22Rv1 (cell line): ENCODE data around the gene RMDN3.
A peak's percentile ranks its signal among the peaks of the same experiment; 100 is the strongest.

Experiments used
- H3K27ac ChIP-seq: fragments of 450-650 bp; 2 replicates; pipeline ENCODE4 v1.5.1; 2017
- ZFX ChIP-seq: fragments of 450-650 bp; IDR thresholded peaks from 2 replicates; pipeline ENCODE4 v1.6.1; 2017; ENCODE audit warnings: antibody characterized with exemption, borderline replicate concordance
- TF ChIP-seq, protein P1 (sequence below): fragments of 450-650 bp; IDR thresholded peaks from 2 replicates; pipeline ENCODE4 v1.5.1; 2017; ENCODE audit warnings: mild to moderate bottlenecking

RMDN3 gene

DNA sequence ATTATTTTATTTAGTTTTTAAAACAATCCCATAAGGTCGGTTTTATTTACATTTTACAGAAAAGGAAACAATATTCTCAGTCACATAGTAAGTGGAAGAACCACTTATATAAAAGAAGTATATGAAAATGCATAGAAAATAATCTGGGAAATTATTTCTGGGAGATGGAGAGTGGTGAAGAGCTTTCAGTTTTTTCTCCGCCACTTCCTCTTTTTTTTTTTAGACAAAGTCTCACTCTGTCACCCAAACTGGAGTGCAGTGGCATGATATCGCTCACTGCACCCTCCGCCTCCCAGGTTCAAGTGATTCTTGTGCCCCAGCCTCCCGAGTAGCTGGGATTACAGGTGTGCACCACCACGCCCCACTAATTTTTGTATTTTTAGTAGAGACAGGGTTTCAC is 38.9 kb downstream of the RMDN3 start:
- no peak overlapping the region for H3K27ac ChIP-seq
- TF ChIP-seq, protein P1, sequence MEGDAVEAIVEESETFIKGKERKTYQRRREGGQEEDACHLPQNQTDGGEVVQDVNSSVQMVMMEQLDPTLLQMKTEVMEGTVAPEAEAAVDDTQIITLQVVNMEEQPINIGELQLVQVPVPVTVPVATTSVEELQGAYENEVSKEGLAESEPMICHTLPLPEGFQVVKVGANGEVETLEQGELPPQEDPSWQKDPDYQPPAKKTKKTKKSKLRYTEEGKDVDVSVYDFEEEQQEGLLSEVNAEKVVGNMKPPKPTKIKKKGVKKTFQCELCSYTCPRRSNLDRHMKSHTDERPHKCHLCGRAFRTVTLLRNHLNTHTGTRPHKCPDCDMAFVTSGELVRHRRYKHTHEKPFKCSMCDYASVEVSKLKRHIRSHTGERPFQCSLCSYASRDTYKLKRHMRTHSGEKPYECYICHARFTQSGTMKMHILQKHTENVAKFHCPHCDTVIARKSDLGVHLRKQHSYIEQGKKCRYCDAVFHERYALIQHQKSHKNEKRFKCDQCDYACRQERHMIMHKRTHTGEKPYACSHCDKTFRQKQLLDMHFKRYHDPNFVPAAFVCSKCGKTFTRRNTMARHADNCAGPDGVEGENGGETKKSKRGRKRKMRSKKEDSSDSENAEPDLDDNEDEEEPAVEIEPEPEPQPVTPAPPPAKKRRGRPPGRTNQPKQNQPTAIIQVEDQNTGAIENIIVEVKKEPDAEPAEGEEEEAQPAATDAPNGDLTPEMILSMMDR, result no peak
- TF ChIP-seq ZFX, result no peak

DNA sequence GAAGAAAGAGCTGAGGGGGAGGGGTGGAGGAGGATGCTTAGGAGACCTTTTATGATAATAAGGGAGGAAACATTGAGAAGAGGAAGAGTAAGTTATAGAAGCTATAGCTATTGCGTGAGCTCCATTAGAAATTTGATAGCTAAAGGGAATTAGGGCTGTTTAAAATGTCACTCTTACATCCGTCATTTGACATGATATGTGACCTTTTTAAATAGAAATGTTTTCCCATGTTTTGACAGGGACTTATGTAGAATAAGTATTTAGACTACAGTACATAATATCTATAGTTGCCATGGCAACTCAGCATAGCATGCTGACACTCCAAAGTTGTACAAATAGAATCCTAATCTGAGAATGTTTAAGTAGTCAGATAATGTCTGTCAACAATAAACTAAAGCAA is 40.9 kb downstream of the RMDN3 start:
- H3K27ac ChIP-seq, result no peak overlapping the region
- TF ChIP-seq ZFX, result no peak
- TF ChIP-seq, protein P1, result no peak

DNA sequence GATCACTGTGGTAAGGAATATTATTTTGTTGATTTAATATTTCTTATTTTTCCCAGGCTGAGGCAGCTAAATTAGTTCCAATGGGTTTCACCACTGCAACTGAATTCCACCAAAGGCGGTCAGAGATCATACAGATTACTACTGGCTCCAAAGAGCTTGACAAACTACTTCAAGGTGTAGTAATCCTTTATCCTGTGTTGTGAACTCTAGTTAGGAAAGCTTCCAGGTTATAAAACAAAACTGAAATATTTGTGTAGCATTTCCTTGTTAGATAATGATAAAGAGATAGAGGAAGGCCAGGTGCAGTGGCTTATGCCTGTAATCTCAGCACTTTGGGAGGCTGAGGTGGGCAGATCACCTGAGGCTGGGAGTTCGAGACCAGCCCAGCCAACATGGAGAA is 48.9 kb downstream of the RMDN3 start:
- TF ChIP-seq, protein P1, result no peak
- TF ChIP-seq ZFX, result no peak
- H3K27ac ChIP-seq, result no peak overlapping the region

DNA sequence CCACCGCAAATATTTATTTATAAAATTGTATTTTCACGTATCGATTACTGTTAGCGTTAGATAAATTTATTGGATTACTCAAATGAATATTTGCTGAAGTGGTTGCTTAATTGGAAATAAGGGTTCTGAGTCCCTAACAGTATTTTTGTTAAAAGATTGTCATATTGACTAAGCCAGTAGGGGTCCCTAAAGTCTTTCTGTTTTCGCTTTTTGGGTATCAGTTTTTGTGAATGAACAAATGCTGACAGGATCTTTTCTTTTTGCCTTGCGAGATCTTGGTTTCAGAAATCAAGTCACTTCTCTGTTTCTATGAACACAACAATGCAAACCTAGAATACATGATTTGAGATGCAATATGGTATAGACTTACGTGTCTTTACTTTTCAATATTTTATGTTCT is 53.0 kb downstream of the RMDN3 start:
- H3K27ac ChIP-seq, result no peak overlapping the region
- TF ChIP-seq ZFX, result no peak
- TF ChIP-seq, protein P1, result no peak

DNA sequence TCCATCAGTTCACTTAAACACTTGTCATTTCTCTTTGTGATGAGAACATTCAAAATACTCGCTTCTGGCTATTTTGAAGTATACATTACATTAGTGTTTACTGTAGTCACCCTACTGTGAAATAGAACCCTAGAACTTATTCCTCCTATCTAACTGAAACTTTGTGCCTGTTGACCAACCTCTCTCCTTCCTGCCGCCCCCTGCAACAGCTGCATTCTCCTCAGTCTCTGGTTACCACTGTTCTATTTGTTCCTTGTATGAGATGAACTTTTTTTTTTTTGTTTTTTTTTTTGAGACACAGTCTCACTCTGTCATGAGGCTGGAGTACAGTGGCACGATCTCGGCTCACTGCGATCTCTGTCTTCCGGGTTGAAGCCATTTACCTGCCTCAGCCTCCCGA is 57.1 kb downstream of the RMDN3 start:
- no peak overlapping the region for H3K27ac ChIP-seq
- TF ChIP-seq, protein P1, result no peak
- TF ChIP-seq ZFX, result no peak

DNA sequence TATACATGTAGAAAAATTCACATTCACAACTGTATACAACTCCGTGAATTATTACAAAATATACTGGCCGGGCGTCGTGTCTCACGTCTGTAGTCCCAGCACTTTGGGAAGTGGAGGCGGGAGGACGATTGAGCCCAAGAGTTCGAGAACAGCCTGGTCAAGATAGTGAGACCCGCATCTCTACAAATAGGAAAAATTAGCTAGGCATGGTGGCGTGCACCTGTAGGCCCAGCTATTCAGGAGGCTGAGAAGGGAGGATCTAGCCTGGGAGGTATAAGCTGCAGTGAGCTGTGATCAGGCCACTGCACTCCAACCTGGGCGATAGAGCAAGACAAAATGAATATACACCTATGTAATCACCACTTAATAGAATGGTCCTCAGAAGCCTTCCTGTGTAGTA is 58.8 kb downstream of the RMDN3 start:
- H3K27ac ChIP-seq, result peak overlapping the region; percentile 98
- no peak for TF ChIP-seq ZFX
- TF ChIP-seq, protein P1, result no peak

DNA sequence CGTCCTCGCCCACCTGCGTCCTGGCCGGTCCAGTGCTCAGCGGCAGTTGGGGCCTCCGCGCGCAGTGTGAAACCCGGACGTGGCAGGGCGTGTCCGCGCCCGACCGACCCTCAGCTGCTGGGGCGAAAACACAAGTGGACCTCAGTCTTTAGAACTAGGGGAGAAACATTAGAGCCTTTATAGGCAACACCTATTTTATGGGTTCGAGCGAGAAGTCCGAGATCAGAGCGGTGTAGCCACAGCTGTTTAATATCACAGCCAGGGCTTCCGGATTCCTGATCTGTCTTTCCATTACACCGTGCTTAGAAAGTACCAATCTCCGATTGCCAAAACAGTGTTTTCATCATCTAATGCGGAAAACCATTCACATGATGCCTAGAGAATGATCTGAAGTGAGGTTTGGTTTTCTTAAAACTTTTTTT is 59.6 kb downstream of the RMDN3 start:
- TF ChIP-seq, protein P1, result no peak
- TF ChIP-seq ZFX, result no peak
- peak overlapping the region; percentile 98 for H3K27ac ChIP-seq
